GM12801 (cell line): Measurements from ENCODE around the gene GBP2.

Source experiments
- CTCF ChIP-seq: IDR thresholded peaks from one replicate; pipeline ENCODE4 v1.5.1; 2011; ENCODE audit warnings: control low read depth; ENCODE audit not compliant: insufficient read length; ENCODE audit errors: extremely low read depth

The GBP2 gene

GRCh38 chr1:89069951-89070350 is 56.0 kb downstream of the GBP2 start:
- TF ChIP-seq CTCF = no peak

- no peak for TF ChIP-seq CTCF
Measured at GRCh38 chr1:89068291-89068690, 57.6 kb downstream of the GBP2 start.

DNA sequence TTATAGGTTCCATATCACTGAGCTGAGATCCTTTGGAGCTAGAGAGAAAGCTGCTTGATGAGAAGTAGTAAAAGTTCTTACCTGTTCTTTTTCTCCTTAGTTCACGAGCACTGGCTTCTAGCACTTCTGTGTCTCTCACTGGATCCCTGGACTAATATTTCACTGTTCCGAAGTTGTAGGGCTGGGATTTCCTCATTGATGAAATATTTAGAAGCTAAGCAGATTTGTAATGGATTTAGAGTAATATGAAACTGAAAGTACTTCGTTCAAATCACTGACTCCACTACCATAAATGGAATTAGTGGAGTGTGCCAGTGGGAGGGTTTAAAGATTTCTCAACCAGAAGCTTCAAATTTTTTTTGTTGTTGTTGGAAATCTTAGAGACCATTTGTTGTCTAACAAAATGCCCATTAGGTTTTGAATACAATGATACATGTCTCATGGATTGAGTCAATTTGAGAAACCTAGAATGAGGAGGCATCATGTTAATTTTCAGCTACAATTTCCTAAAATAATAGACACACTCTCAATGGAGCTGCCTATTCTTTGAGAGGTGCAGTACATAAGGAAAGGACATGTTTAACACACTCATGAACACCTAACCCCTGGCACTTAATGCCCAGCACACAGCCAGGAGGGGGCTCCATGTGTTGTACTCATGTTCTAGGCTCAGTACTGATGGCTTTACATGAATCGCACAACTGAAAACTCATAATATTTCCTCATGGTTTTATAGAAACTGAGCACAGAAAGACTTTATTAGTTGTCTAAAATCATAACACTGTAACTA is 60.6 kb downstream of the GBP2 start, which contains the start of gene GBP1:
Gene GBP1, minus strand, starts transcription at position 130 of the 790 bp plus-strand sequence. CDS start 1,974 bp downstream, outside the sequence.
- no peak for TF ChIP-seq CTCF

GRCh38 chr1:89064632-89065031 is 61.3 kb downstream of the GBP2 start:
- no peak for TF ChIP-seq CTCF

GRCh38 chr1:89063094-89063493 is 62.8 kb downstream of the GBP2 start:
- TF ChIP-seq CTCF = no peak

DNA sequence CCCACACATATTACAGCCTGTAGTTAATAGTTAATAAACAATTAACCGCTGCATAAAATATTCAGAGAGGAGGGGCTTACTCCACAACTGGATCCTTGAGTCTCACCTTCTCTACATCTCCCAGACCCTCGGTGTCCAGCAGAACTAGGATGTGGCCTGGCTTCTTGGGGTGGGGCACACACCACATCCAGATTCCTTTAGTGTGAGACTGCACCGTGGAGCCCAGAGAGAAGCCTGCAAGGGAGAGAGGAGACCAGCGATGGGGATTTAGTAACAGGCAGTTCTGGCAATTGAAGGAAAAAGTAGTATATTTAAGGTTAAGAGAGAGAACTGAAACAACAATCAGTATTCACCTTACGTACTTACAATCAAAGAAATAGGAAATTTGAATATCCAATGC is 65.8 kb downstream of the GBP2 start:
- TF ChIP-seq CTCF = no peak
